ENCODE measurements around the gene P2RX2. TPM values are rescaled to one million over a fixed set of nuclear protein-coding genes. Genes with fewer than 3 reads are reported as not detected.

The P2RX2 gene
- total RNA-seq, 1 donor from 2014 or later, result not detected

DNA sequence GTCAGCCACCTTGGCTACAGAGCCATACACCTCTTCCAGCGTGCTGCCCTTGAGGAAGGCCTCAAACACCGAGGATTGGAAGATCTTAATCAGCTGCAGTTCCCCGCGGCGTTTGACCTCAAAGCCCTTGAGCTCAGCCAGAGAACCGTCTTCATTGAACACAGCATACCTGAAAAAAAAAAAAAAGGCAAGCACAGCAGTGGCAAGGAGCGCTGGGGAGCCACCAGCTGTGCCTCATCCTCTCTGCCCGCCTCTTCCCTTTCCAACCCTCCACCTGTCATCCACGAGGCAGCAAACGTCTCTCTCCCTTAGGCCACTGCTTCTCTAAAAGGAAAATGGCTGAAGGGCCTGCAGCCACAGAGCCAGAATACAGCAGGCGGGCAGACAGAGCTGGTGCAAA, 42.4 kb downstream of the P2RX2 start:
- Histone ChIP-seq H3K9ac (no peak overlapping the region), H3K27me3 (no peaks in the 10 kb centered on the region), H3K4me3 (no peak overlapping the region), H3K4me1 (no peaks in the 10 kb centered on the region), H3K4me2 (no peak overlapping the region), H3F3A (ENCODE audit: low read depth) (no peaks in the 10 kb centered on the region), H2AFZ (replicated peaks) (no peak overlapping the region), H3K9me3 (ENCODE audit: low read depth) (no peaks in the 10 kb centered on the region), H3K36me3 (no peaks in the 10 kb centered on the region), H3K79me2 (ENCODE audit: low read depth) (no peaks in the 10 kb centered on the region), H4K20me1 (ENCODE audit: low read depth) (no peaks in the 10 kb centered on the region), H3K27ac (no peak overlapping the region)
- TF ChIP-seq EZH2phosphoT487 (IDR thresholded peaks at IDR 0.05) (no peak), EZH2 (IDR thresholded peaks at IDR 0.05) (no peak)
- TF ChIP-seq, protein P1, sequence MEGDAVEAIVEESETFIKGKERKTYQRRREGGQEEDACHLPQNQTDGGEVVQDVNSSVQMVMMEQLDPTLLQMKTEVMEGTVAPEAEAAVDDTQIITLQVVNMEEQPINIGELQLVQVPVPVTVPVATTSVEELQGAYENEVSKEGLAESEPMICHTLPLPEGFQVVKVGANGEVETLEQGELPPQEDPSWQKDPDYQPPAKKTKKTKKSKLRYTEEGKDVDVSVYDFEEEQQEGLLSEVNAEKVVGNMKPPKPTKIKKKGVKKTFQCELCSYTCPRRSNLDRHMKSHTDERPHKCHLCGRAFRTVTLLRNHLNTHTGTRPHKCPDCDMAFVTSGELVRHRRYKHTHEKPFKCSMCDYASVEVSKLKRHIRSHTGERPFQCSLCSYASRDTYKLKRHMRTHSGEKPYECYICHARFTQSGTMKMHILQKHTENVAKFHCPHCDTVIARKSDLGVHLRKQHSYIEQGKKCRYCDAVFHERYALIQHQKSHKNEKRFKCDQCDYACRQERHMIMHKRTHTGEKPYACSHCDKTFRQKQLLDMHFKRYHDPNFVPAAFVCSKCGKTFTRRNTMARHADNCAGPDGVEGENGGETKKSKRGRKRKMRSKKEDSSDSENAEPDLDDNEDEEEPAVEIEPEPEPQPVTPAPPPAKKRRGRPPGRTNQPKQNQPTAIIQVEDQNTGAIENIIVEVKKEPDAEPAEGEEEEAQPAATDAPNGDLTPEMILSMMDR (IDR thresholded peaks at IDR 0.05), result no peak
- no peaks in the 10 kb centered on the region for H3K4me1 Mint-ChIP-seq
- no peak for DNase-seq (ENCODE audit: low spot score)
- H3K36me3 Mint-ChIP-seq, result peaks cover 39% of the 10 kb centered on the region
- H3K9me3 Mint-ChIP-seq, result no peaks in the 10 kb centered on the region
- no peak overlapping the region for H3K27ac Mint-ChIP-seq
- H3K27me3 Mint-ChIP-seq (ENCODE audit: insufficient read depth, low read depth), result no peaks in the 10 kb centered on the region
- no peak overlapping the region for H3K4me3 Mint-ChIP-seq

DNA sequence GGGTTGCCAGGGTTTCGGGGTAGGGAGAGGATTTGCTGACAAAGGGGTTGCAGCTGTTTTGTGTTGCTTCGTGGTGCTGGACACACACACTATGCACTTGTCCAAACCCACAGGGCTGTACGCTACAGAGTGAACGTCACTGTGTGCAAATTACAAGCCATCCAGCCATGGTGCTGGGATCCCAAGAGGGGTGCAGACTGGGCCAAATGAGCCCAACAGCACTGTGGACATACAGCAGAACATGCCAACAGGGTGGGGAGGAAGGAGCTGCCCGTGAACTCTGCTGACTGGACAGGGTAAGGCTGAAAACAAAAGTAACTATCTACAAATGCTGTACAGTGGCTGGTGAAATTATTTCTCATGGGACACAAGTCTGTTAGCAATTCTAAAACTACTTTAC, 43.4 kb downstream of the P2RX2 start:
- no peak overlapping the region for H3K4me3 Mint-ChIP-seq

DNA sequence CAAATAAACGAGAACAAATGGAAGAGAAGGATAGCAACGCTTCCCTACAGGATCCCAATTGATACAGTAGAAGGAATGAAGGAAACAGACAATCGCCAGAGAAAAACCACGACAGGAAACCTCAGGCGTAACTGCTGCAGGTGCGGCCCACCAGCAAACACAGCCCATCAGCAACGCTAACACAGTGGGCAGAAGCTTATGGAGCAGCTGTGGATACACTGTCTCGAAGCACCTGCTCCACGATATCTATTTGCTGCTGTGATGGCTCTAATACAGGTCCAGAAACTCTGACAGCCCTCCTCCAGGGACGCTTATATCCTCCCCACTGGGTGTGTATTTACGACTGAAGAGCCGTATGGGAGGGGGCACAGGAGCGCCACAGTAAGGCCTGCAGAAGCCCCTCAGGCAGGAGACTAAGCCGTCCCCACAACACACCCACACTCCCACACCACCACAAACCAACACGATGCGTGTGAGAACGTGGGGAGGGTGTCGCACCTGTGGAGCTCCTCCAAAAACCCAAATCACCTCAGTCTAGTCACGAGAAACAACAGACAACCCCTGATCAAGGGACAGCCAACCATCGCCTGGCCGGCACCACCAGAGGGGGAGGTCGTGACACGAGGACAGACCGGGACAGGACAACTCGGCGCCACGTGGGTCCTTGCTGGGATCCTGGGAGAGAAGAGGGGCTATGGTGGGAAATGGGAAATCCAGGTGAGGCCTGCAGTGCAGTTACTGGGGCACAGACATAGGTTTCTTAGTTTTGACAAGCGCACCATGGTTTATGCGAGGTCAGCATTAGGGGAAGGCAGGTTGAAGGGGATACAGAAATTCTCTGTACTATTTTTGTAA, 44.6 kb downstream of the P2RX2 start:
- Histone ChIP-seq H4K20me1 (ENCODE audit: low read depth) (no peaks in the 10 kb centered on the region), H2AFZ (replicated peaks) (no peak overlapping the region), H3F3A (ENCODE audit: low read depth) (no peaks in the 10 kb centered on the region), H3K4me1 (no peaks in the 10 kb centered on the region), H3K9me3 (ENCODE audit: low read depth) (no peaks in the 10 kb centered on the region), H3K27ac (no peak overlapping the region), H3K9ac (no peak overlapping the region), H3K4me3 (no peak overlapping the region), H3K79me2 (ENCODE audit: low read depth) (no peaks in the 10 kb centered on the region), H3K4me2 (no peak overlapping the region), H3K36me3 (no peaks in the 10 kb centered on the region), H3K27me3 (no peaks in the 10 kb centered on the region)
- Mint-ChIP-seq H3K4me1 (no peaks in the 10 kb centered on the region), H3K27ac (peak overlapping the region; percentile 54), H3K36me3 (peaks cover 40% of the 10 kb centered on the region), H3K27me3 (ENCODE audit: insufficient read depth, low read depth) (no peaks in the 10 kb centered on the region), H3K4me3 (no peak overlapping the region), H3K9me3 (no peaks in the 10 kb centered on the region)
- TF ChIP-seq EZH2phosphoT487 (IDR thresholded peaks at IDR 0.05) (no peak), EZH2 (IDR thresholded peaks at IDR 0.05) (no peak)
- TF ChIP-seq, protein P1 (IDR thresholded peaks at IDR 0.05), result no peak
- no peak for DNase-seq (ENCODE audit: low spot score)

More for the DNA sequence above, 43.4 kb downstream of the P2RX2 start:
- Histone ChIP-seq H3K9ac (no peak overlapping the region), H3K4me1 (no peaks in the 10 kb centered on the region), H3K4me3 (no peak overlapping the region), H3K36me3 (no peaks in the 10 kb centered on the region), H3K27me3 (no peaks in the 10 kb centered on the region), H3K4me2 (no peak overlapping the region), H2AFZ (replicated peaks) (no peak overlapping the region), H3K27ac (no peak overlapping the region), H3F3A (ENCODE audit: low read depth) (no peaks in the 10 kb centered on the region), H3K9me3 (ENCODE audit: low read depth) (no peaks in the 10 kb centered on the region), H4K20me1 (ENCODE audit: low read depth) (no peaks in the 10 kb centered on the region), H3K79me2 (ENCODE audit: low read depth) (no peaks in the 10 kb centered on the region)
- TF ChIP-seq EZH2phosphoT487 (IDR thresholded peaks at IDR 0.05) (no peak), EZH2 (IDR thresholded peaks at IDR 0.05) (no peak)
- TF ChIP-seq, protein P1 (IDR thresholded peaks at IDR 0.05), result no peak
- H3K27ac Mint-ChIP-seq, result no peak overlapping the region
- no peak for DNase-seq (ENCODE audit: low spot score)
- peaks cover 43% of the 10 kb centered on the region for H3K36me3 Mint-ChIP-seq
- H3K4me1 Mint-ChIP-seq, result no peaks in the 10 kb centered on the region
- no peaks in the 10 kb centered on the region for H3K27me3 Mint-ChIP-seq (ENCODE audit: insufficient read depth, low read depth)
- H3K9me3 Mint-ChIP-seq, result no peaks in the 10 kb centered on the region

All from neural progenitor cell (in vitro differentiated cells).